A549 (cell line): Measurements from ENCODE around the gene PLEKHD1. TPM values are rescaled to one million over a fixed set of nuclear protein-coding genes. Genes with fewer than 3 reads are reported as not detected.

ENCODE experiments used
- ATAC-seq, 2 experiments: fragments of 200-7000 bp in 1 of 2; fragments of >200 bp in 1 of 2; cut with Nextera tagmentation in 1 of 2; cut with Tn5 transposase in 1 of 2; 3 replicates each; pipeline versions ENCODE4 v1.8.0 to v1.9.1; 2018 to 2020; ENCODE audit warnings: mild to moderate bottlenecking in 1 of 2, moderate library complexity in 1 of 2
- CTCF ChIA-PET: fragments of 300-600 bp; sonication (Branson Sonifier 250); formaldehyde crosslinking; extraction: SDS; loops from one replicate; lab custom pipeline; 2021; ENCODE audit warnings: antibody characterized with exemption, inconsistent platforms; lab: Yijun Ruan, JAX
- POLR2A ChIA-PET: fragments of 350-600 bp; formaldehyde crosslinking; extraction: SDS; loops from one replicate; lab custom pipeline; 2021; ENCODE audit warnings: antibody characterized with exemption, inconsistent platforms; lab: Yijun Ruan, JAX
- DNase-seq, 2 experiments: peaks; one replicate each; pipeline versions ENCODE4 v3.0.0 to v3.0.0-alpha.2; 2011 to 2016; ENCODE audit warnings: low read depth in 1 of 2, low spot score in 1 of 2
- FAIRE-seq: peaks from 2 replicates; lab custom pipeline; 2011; peaks lifted over from hg19 to GRCh38; lab: Jason Lieb, UNC
- H3K27ac ChIP-seq, 2 experiments: fragments of >200 bp; sonication (Bioruptor Twin); formaldehyde crosslinking; 3 replicates each; pipeline ENCODE4 v1.5.1; 2016 to 2017
- H3K4me1 ChIP-seq: fragments of >200 bp; sonication (Bioruptor Twin); formaldehyde crosslinking; 3 replicates; pipeline ENCODE4 v1.6.1; 2016
- H3K4me2 ChIP-seq: fragments of >200 bp; sonication (Bioruptor Twin); formaldehyde crosslinking; 3 replicates; pipeline ENCODE4 v1.6.1; 2016
- H3K4me3 ChIP-seq: fragments of >200 bp; sonication (Bioruptor Twin); formaldehyde crosslinking; 3 replicates; pipeline ENCODE4 v1.5.1; 2016
- H3K9me3 ChIP-seq: fragments of >200 bp; sonication (Bioruptor Twin); formaldehyde crosslinking; 3 replicates; pipeline ENCODE4 v1.6.1; 2016
- CBX8 ChIP-seq: fragments of 200-600 bp; sonication (generic); IDR thresholded peaks from 2 replicates; pipeline ENCODE4 v1.6.1; 2016
- CHD2 ChIP-seq: fragments of 150-350 bp; IDR thresholded peaks from 2 replicates; pipeline ENCODE4 v1.6.1; 2014; ENCODE audit warnings: low read length; ENCODE audit not compliant: partially characterized antibody
- CHD4 ChIP-seq: fragments of 200-600 bp; sonication (generic); IDR thresholded peaks from 2 replicates; pipeline ENCODE4 v1.6.1; 2016; ENCODE audit warnings: antibody characterized with exemption, mild to moderate bottlenecking, borderline replicate concordance
- EHMT2 ChIP-seq: fragments of 200-600 bp; sonication (generic); IDR thresholded peaks from 2 replicates; pipeline ENCODE4 v1.6.1; 2016; ENCODE audit warnings: antibody characterized with exemption, low read depth, mild to moderate bottlenecking, moderate library complexity
- EP300 ChIP-seq, 2 experiments: fragments of >200 bp; sonication (Bioruptor Twin); formaldehyde crosslinking; IDR thresholded peaks; 2 replicates in 1 of 2; 3 replicates in 1 of 2; pipeline ENCODE4 v1.6.1; 2016 to 2017
- ESRRA ChIP-seq: fragments of 150-350 bp; IDR thresholded peaks from 2 replicates; pipeline ENCODE4 v1.6.1; 2014; ENCODE audit warnings: mild to moderate bottlenecking, low read length, borderline replicate concordance
- FOSL2 ChIP-seq, 2 experiments: fragments of 450-650 bp in 1 of 2; fragments of >200 bp in 1 of 2; sonication (Bioruptor Twin) in 1 of 2; formaldehyde crosslinking; IDR thresholded peaks; 2 replicates each; pipeline versions ENCODE4 v1.5.0 to v1.6.1; 2016 to 2020; ENCODE audit warnings: mild to moderate bottlenecking in 1 of 2, moderate library complexity in 1 of 2
- FOXS1 ChIP-seq: fragments of 250-450 bp; sonication (Bioruptor Pico); IDR thresholded peaks from 2 replicates; pipeline ENCODE4 v1.5.0; 2020; ENCODE audit warnings: mild to moderate bottlenecking, moderate library complexity
- GATA3 ChIP-seq: IDR thresholded peaks from 2 replicates; pipeline ENCODE4 v1.6.1; 2012; ENCODE audit warnings: borderline replicate concordance
- HOXA7 ChIP-seq: fragments of 250-450 bp; sonication (Bioruptor Pico); IDR thresholded peaks from 2 replicates; pipeline ENCODE4 v1.5.0; 2020; ENCODE audit warnings: mild to moderate bottlenecking, moderate library complexity
- JUNB ChIP-seq: fragments of >200 bp; sonication (Bioruptor Twin); formaldehyde crosslinking; IDR thresholded peaks from 2 replicates; pipeline ENCODE4 v1.6.1; 2016
- KDM5A ChIP-seq: fragments of 200-600 bp; sonication (generic); IDR thresholded peaks from 2 replicates; pipeline ENCODE4 v1.6.1; 2016; ENCODE audit warnings: antibody characterized with exemption, mild to moderate bottlenecking
- MAFK ChIP-seq: fragments of 450-650 bp; IDR thresholded peaks from 2 replicates; pipeline ENCODE4 v1.6.1; 2014; ENCODE audit not compliant: partially characterized antibody
- NPAS2 ChIP-seq: fragments of 250-450 bp; sonication (Bioruptor Pico); IDR thresholded peaks from 2 replicates; pipeline ENCODE4 v1.8.0; 2022; ENCODE audit warnings: mild to moderate bottlenecking, moderate library complexity, borderline replicate concordance
- NR3C1 ChIP-seq: fragments of >200 bp; sonication (Bioruptor Twin); formaldehyde crosslinking; IDR thresholded peaks from 3 replicates; pipeline ENCODE4 v1.6.1; 2017
- PHF8 ChIP-seq: fragments of 200-600 bp; sonication (generic); IDR thresholded peaks from 2 replicates; pipeline ENCODE4 v1.6.1; 2016; ENCODE audit warnings: low read depth, mild to moderate bottlenecking, antibody characterized with exemption, moderate library complexity, borderline replicate concordance
- POLR2A ChIP-seq: IDR thresholded peaks from 2 replicates; pipeline ENCODE4 v1.6.1; 2012; ENCODE audit warnings: mild to moderate bottlenecking, low read length
- RAD21 ChIP-seq, 2 experiments: fragments of >200 bp in 1 of 2; sonication (Bioruptor Twin) in 1 of 2; formaldehyde crosslinking in 1 of 2; IDR thresholded peaks in 1 of 2; conservative IDR thresholded peaks in 1 of 2; 2 replicates in 1 of 2; 3 replicates in 1 of 2; pipeline ENCODE4 v1.6.1; 2012 to 2018; ENCODE audit warnings: inconsistent platforms in 1 of 2
- RCOR1 ChIP-seq: fragments of 150-350 bp; IDR thresholded peaks from 2 replicates; pipeline ENCODE4 v1.6.1; 2014; ENCODE audit warnings: antibody characterized with exemption, low read length, low read depth
- RFX5 ChIP-seq: fragments of 450-650 bp; IDR thresholded peaks from 2 replicates; pipeline ENCODE4 v1.7.1; 2014; ENCODE audit warnings: antibody characterized with exemption, mild to moderate bottlenecking, moderate library complexity
- SMC3 ChIP-seq: fragments of >200 bp; sonication (Bioruptor Twin); formaldehyde crosslinking; IDR thresholded peaks from 3 replicates; pipeline ENCODE4 v1.6.1; 2018; ENCODE audit warnings: inconsistent platforms
- SREBF2 ChIP-seq: fragments of 450-650 bp; IDR thresholded peaks from 2 replicates; pipeline ENCODE4 v1.6.1; 2014; ENCODE audit warnings: mild to moderate bottlenecking, moderate library complexity
- ZFP36 ChIP-seq: fragments of 450-650 bp; IDR thresholded peaks from 2 replicates; pipeline ENCODE4 v1.6.1; 2014; ENCODE audit warnings: borderline replicate concordance; ENCODE audit not compliant: partially characterized antibody
- WGBS: methylation state at CpG from one replicate; pipeline ENCODE4 v1.1.6; 2017; ENCODE audit errors: missing lambda C conversion rate; 5-methylcytosine and 5-hydroxymethylcytosine counted together
- polyA plus RNA-seq, 4 experiments: library from polyadenylated mRNA; depleted of rRNA in 3 of 4; stranded (reverse); fragments of >200 nt; fragmentation: RNase III in 1 of 4; extraction: RNeasy Plus Mini Kit Qiagen cat#74134 plus additional on column Dnase treatment in 1 of 4; gene quantifications; 2 replicates in 3 of 4; 3 replicates in 1 of 4; pipeline ENCODE4 v1.2.3, GENCODE V29; 2011 to 2017
- TF ChIP-seq, protein P1 (sequence below): fragments of >200 bp; sonication (Bioruptor Twin); formaldehyde crosslinking; IDR thresholded peaks from 3 replicates; pipeline ENCODE4 v1.5.1; 2016
- TF ChIP-seq, protein P2 (sequence below): IDR thresholded peaks from 2 replicates; pipeline ENCODE4 v1.6.1; 2012
- TF ChIP-seq, protein P3 (sequence below): IDR thresholded peaks from 2 replicates; pipeline ENCODE4 v1.6.1; 2012
- TF ChIP-seq, protein P4 (sequence below): fragments of 200-600 bp; sonication (generic); IDR thresholded peaks from 2 replicates; pipeline ENCODE4 v1.6.1; 2016; ENCODE audit warnings: antibody characterized with exemption, mild to moderate bottlenecking, moderate library complexity
- TF ChIP-seq, protein P5 (sequence below): fragments of 250-450 bp; sonication (Bioruptor Pico); IDR thresholded peaks from 2 replicates; pipeline ENCODE4 v1.5.0; 2020; ENCODE audit warnings: low read depth, mild to moderate bottlenecking, moderate library complexity
- TF ChIP-seq, protein P6 (sequence below): IDR thresholded peaks from 2 replicates; pipeline ENCODE4 v1.6.1; 2012; ENCODE audit warnings: low read depth, borderline replicate concordance

PLEKHD1 gene
- polyA plus RNA-seq, 2 of the 4 experiments (the other 2 are of a cell fraction), result 0.01 to 0.04 TPM

DNA sequence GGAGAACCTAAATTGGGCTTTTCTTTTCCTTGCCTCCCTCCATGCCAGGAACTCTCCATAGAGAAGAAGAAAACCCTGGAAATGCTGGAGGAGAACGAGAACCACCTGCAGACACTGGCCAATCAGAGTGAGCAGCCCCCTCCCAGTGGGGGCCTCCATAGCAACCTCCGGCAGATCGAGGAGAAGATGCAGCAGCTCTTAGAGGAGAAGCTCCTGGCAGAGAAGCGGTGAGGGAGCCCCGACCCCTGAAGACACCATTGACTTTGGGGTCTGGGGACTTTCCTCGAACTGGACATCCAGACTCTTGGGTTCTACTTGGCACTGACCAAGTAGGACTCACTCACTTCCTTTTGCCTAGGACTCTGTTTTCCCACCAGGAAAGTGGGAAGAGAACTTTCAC is 41.4 kb downstream of the PLEKHD1 start:
- Histone ChIP-seq H3K4me1 (no peaks in the 10 kb centered on the region), H3K4me2 (no peak overlapping the region), H3K27ac (no peak overlapping the region), H3K4me3 (no peak overlapping the region), H3K9me3 (no peaks in the 10 kb centered on the region)
- ATAC-seq (no peak), DNase-seq (no peak), FAIRE-seq (no peak)
- ChIA-PET CTCF (interaction anchor here (0.6 to 5.8 kb wide), 3 partner anchors 10 to 421 kb away, joined by 3 to 36 read pairs (median 17); partner anchors contain the start of gene CCDC177), POLR2A (no interaction called here)
- WGBS, result 42% methylated on average over 6 of the region's 6 CpGs
- TF ChIP-seq MAFK (no peak), RFX5 (no peak), FOSL2 (IDR thresholded peaks at IDR 0.05) (no peak), FOSL2 (CRISPR knock-in tag; IDR thresholded peaks at IDR 0.05) (no peak), SMC3 (no peak), CHD4 (no peak), PHF8 (no peak), SREBF2 (no peak), EHMT2 (no peak), NR3C1 (no peak), CHD2 (no peak)
- TF ChIP-seq, protein P1, sequence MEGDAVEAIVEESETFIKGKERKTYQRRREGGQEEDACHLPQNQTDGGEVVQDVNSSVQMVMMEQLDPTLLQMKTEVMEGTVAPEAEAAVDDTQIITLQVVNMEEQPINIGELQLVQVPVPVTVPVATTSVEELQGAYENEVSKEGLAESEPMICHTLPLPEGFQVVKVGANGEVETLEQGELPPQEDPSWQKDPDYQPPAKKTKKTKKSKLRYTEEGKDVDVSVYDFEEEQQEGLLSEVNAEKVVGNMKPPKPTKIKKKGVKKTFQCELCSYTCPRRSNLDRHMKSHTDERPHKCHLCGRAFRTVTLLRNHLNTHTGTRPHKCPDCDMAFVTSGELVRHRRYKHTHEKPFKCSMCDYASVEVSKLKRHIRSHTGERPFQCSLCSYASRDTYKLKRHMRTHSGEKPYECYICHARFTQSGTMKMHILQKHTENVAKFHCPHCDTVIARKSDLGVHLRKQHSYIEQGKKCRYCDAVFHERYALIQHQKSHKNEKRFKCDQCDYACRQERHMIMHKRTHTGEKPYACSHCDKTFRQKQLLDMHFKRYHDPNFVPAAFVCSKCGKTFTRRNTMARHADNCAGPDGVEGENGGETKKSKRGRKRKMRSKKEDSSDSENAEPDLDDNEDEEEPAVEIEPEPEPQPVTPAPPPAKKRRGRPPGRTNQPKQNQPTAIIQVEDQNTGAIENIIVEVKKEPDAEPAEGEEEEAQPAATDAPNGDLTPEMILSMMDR, result no peak
- TF ChIP-seq, protein P2, sequence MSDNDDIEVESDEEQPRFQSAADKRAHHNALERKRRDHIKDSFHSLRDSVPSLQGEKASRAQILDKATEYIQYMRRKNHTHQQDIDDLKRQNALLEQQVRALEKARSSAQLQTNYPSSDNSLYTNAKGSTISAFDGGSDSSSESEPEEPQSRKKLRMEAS, result no peak
- TF ChIP-seq, protein P3, sequence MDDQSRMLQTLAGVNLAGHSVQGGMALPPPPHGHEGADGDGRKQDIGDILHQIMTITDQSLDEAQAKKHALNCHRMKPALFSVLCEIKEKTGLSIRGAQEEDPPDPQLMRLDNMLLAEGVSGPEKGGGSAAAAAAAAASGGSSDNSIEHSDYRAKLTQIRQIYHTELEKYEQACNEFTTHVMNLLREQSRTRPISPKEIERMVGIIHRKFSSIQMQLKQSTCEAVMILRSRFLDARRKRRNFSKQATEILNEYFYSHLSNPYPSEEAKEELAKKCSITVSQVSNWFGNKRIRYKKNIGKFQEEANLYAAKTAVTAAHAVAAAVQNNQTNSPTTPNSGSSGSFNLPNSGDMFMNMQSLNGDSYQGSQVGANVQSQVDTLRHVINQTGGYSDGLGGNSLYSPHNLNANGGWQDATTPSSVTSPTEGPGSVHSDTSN, result no peak

DNA sequence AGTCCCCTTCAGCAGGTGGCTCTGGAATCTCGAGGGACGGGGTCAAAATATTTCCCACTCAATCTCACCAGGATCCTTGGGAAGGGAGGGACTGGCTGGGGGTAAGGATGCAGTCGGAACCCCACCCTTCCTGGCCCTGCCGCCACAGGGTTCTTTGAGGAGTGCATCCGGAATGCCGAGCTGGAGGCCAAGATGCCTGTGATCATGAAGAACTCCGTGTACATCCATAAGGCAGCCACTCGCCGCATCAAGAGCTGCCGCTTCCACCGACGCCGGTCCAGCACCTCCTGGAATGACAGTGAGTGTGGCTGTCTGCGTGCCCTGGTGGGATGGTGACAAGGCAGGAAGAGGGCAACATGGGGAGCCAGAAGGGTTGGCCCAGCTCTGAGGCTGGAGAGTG is 43.1 kb downstream of the PLEKHD1 start:
- TF ChIP-seq CBX8 (no peak), ZFP36 (no peak), KDM5A (no peak), JUNB (no peak), GATA3 (no peak), NPAS2 (CRISPR knock-in tag) (no peak), POLR2A (no peak), PHF8 (no peak), ESRRA (no peak), FOXS1 (CRISPR knock-in tag) (no peak), RCOR1 (no peak), HOXA7 (CRISPR knock-in tag) (no peak), EP300 (IDR thresholded peaks at IDR 0.05) (no peak), RAD21 (conservative IDR thresholded peaks at IDR 0.05 in 1 of 2, IDR thresholded peaks at IDR 0.05 in 1 of 2) (no peak)
- TF ChIP-seq, protein P4, sequence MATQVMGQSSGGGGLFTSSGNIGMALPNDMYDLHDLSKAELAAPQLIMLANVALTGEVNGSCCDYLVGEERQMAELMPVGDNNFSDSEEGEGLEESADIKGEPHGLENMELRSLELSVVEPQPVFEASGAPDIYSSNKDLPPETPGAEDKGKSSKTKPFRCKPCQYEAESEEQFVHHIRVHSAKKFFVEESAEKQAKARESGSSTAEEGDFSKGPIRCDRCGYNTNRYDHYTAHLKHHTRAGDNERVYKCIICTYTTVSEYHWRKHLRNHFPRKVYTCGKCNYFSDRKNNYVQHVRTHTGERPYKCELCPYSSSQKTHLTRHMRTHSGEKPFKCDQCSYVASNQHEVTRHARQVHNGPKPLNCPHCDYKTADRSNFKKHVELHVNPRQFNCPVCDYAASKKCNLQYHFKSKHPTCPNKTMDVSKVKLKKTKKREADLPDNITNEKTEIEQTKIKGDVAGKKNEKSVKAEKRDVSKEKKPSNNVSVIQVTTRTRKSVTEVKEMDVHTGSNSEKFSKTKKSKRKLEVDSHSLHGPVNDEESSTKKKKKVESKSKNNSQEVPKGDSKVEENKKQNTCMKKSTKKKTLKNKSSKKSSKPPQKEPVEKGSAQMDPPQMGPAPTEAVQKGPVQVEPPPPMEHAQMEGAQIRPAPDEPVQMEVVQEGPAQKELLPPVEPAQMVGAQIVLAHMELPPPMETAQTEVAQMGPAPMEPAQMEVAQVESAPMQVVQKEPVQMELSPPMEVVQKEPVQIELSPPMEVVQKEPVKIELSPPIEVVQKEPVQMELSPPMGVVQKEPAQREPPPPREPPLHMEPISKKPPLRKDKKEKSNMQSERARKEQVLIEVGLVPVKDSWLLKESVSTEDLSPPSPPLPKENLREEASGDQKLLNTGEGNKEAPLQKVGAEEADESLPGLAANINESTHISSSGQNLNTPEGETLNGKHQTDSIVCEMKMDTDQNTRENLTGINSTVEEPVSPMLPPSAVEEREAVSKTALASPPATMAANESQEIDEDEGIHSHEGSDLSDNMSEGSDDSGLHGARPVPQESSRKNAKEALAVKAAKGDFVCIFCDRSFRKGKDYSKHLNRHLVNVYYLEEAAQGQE, result no peak
- TF ChIP-seq, protein P5, sequence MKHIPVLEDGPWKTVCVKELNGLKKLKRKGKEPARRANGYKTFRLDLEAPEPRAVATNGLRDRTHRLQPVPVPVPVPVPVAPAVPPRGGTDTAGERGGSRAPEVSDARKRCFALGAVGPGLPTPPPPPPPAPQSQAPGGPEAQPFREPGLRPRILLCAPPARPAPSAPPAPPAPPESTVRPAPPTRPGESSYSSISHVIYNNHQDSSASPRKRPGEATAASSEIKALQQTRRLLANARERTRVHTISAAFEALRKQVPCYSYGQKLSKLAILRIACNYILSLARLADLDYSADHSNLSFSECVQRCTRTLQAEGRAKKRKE, result no peak
- TF ChIP-seq, protein P6, sequence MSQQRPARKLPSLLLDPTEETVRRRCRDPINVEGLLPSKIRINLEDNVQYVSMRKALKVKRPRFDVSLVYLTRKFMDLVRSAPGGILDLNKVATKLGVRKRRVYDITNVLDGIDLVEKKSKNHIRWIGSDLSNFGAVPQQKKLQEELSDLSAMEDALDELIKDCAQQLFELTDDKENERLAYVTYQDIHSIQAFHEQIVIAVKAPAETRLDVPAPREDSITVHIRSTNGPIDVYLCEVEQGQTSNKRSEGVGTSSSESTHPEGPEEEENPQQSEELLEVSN, result no peak
- no peaks in the 10 kb centered on the region for H3K9me3 ChIP-seq
- H3K4me1 ChIP-seq, result no peaks in the 10 kb centered on the region
- no peak overlapping the region for H3K4me2 ChIP-seq
- no peak overlapping the region for H3K4me3 ChIP-seq
- POLR2A ChIA-PET, result no interaction called here
- 75% methylated on average over 13 of the region's 14 CpGs for WGBS
- DNase-seq (no peak), FAIRE-seq (no peak), ATAC-seq (no peak)
- no peak overlapping the region for H3K27ac ChIP-seq
- CTCF ChIA-PET, result interaction anchor here (1.0 to 5.8 kb wide), 7 partner anchors 9 to 178 kb away, joined by 3 to 36 read pairs (median 4); partner anchors contain the start of gene CCDC177
